ENCODE measurements around the gene CDC42EP4. TPM values are rescaled to one million over a fixed set of nuclear protein-coding genes. Genes with fewer than 3 reads are reported as not detected.

Gene CDC42EP4
- total and polyA plus RNA-seq, 9 of the 15 experiments (the other 6 are each of a cell fraction or from before 2014, with no cell fraction given), result 0.65 to 20.8 (median 12.3) TPM

- no peak for TF ChIP-seq MTF1 (CRISPR knock-in tag; IDR thresholded peaks at IDR 0.05; ENCODE audit: borderline replicate concordance)
- no peak; the same call in 1 of the 2 replicates for TF ChIP-seq EP300 (IDR thresholded peaks at IDR 0.05; ENCODE audit: low read length)
- TF ChIP-seq GABPB1 (CRISPR knock-in tag; IDR thresholded peaks at IDR 0.05), result no peak
- TF ChIP-seq HDGF (IDR thresholded peaks at IDR 0.05), result no peak
- TF ChIP-seq CREBBP (IDR thresholded peaks at IDR 0.05; ENCODE audit: low read depth, low read length), result no peak
- no peak for TF ChIP-seq DMBX1 (CRISPR knock-in tag; IDR thresholded peaks at IDR 0.05; ENCODE audit: borderline replicate concordance)
- no peak for TF ChIP-seq CXXC5 (CRISPR knock-in tag; IDR thresholded peaks at IDR 0.05)
- peak; percentile 52 for TF ChIP-seq ZNF316 (IDR thresholded peaks at IDR 0.05)
- TF ChIP-seq RBM39 (optimal IDR thresholded peaks at IDR 0.05; ENCODE audit: low read depth, low read length), result no peak
- TF ChIP-seq, protein P1, sequence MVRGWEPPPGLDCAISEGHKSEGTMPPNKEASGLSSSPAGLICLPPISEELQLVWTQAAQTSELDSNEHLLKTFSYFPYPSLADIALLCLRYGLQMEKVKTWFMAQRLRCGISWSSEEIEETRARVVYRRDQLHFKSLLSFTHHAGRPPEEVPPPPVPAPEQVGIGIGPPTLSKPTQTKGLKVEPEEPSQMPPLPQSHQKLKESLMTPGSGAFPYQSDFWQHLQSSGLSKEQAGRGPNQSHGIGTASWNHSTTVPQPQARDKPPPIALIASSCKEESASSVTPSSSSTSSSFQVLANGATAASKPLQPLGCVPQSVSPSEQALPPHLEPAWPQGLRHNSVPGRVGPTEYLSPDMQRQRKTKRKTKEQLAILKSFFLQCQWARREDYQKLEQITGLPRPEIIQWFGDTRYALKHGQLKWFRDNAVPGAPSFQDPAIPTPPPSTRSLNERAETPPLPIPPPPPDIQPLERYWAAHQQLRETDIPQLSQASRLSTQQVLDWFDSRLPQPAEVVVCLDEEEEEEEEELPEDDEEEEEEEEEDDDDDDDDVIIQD (CRISPR knock-in tag; IDR thresholded peaks at IDR 0.05), result no peak
- peak; percentile 64 for TF ChIP-seq MAFK (IDR thresholded peaks at IDR 0.05; ENCODE audit: low read length)
- TF ChIP-seq NFE2 (IDR thresholded peaks at IDR 0.05; ENCODE audit: low read depth), result peak; percentile 91
- TF ChIP-seq BRF1 (IDR thresholded peaks at IDR 0.05; ENCODE audit: borderline replicate concordance, extremely low read depth, insufficient read length), result no peak
- no peak for TF ChIP-seq MTA2 (IDR thresholded peaks at IDR 0.05; ENCODE audit: low read depth)
- no peak for TF ChIP-seq SNIP1 (IDR thresholded peaks at IDR 0.05; ENCODE audit: low read depth)
- TF ChIP-seq HEY1 (CRISPR knock-in tag; IDR thresholded peaks at IDR 0.05; ENCODE audit: borderline replicate concordance), result no peak
- TF ChIP-seq, protein P2, sequence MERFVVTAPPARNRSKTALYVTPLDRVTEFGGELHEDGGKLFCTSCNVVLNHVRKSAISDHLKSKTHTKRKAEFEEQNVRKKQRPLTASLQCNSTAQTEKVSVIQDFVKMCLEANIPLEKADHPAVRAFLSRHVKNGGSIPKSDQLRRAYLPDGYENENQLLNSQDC (CRISPR knock-in tag; IDR thresholded peaks at IDR 0.05), result no peak
- TF ChIP-seq, protein P3, sequence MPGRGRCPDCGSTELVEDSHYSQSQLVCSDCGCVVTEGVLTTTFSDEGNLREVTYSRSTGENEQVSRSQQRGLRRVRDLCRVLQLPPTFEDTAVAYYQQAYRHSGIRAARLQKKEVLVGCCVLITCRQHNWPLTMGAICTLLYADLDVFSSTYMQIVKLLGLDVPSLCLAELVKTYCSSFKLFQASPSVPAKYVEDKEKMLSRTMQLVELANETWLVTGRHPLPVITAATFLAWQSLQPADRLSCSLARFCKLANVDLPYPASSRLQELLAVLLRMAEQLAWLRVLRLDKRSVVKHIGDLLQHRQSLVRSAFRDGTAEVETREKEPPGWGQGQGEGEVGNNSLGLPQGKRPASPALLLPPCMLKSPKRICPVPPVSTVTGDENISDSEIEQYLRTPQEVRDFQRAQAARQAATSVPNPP (IDR thresholded peaks at IDR 0.05; ENCODE audit: borderline replicate concordance, insufficient read depth, insufficient read length), result no peak
- TF ChIP-seq MAZ (CRISPR knock-in tag; conservative IDR thresholded peaks at IDR 0.05 in 1 of 2, IDR thresholded peaks at IDR 0.05 in 1 of 2), result peak; percentile 55 to 57; a peak in 2 of 4 replicates
- TF ChIP-seq ESRRA (IDR thresholded peaks at IDR 0.05; ENCODE audit: borderline replicate concordance, low read depth), result peak; percentile 50; the same call in 1 of the 2 replicates
- TF ChIP-seq HDAC8 (tag; IDR thresholded peaks at IDR 0.05), result no peak
- no peak for TF ChIP-seq MTA1 (IDR thresholded peaks at IDR 0.05; ENCODE audit: borderline replicate concordance)
- no peak; the same call in 1 of the 2 replicates for TF ChIP-seq ZNF592 (IDR thresholded peaks at IDR 0.05)
- TF ChIP-seq LCOR (CRISPR knock-in tag; IDR thresholded peaks at IDR 0.05), result 0 out of 2 replicates have a peak, but pooled peaks have one; percentile 36
Observed at GRCh38 chr17:73291260-73291801, 20.5 kb downstream of the CDC42EP4 start (continued).
